GM12875 (cell line): ENCODE results near the gene UBE2G1.

Experiments
- H3K4me3 ChIP-seq: one replicate; pipeline ENCODE4 v1.5.1; 2011; ENCODE audit warnings: low read depth, low read length, control low read depth
- CTCF ChIP-seq: IDR thresholded peaks from 2 replicates; pipeline ENCODE4 v1.5.1; 2011; ENCODE audit warnings: low read depth, mild to moderate bottlenecking, control low read depth, inconsistent platforms, low read length, moderate library complexity, borderline replicate concordance; ENCODE audit not compliant: insufficient read depth

Gene UBE2G1

GRCh38 chr17:4221163-4221562 is 145.3 kb downstream of the UBE2G1 start:
- no peak for TF ChIP-seq CTCF
- no peak overlapping the region for H3K4me3 ChIP-seq

GRCh38 chr17:4220655-4221054 is 145.8 kb downstream of the UBE2G1 start:
- H3K4me3 ChIP-seq, result no peak overlapping the region

More at GRCh38 chr17:4220655-4221054, 145.8 kb downstream of the UBE2G1 start:
- TF ChIP-seq CTCF, result no peak
